C4-2B (cell line): Measurements from ENCODE around the gene LRP1B.

ENCODE experiments used
- H3K27ac ChIP-seq: fragments of 450-650 bp; 2 replicates; pipeline ENCODE4 v1.5.1; 2017
- ZFX ChIP-seq: fragments of 450-650 bp; IDR thresholded peaks from 2 replicates; pipeline ENCODE4 v1.6.1; 2017
- TF ChIP-seq, protein P1 (sequence below): fragments of 450-650 bp; conservative IDR thresholded peaks from 2 replicates; pipeline ENCODE4 v1.5.1; 2017; ENCODE audit warnings: mild to moderate bottlenecking

The LRP1B gene

DNA sequence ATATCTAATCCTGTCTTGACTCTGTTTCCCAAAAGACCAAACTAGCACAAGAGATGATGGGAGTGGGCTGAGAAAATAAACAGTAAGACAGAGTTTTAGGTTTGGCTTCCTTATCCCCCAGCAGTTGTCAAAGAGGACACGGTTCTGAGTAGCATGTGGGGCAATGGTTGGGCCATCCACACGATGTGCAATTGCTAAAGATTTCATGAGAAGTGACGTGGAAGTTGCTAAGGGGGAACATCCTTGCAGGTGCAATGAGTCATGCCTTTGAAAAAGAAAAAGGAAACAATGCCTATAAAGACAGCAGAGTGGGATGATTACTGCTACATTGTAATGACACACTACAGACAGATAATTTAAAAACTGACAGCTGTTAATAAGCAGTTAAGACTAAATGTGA, 1395.8 kb downstream of the LRP1B start:
- H3K27ac ChIP-seq = no peak overlapping the region
- no peak for TF ChIP-seq ZFX
- TF ChIP-seq, protein P1, sequence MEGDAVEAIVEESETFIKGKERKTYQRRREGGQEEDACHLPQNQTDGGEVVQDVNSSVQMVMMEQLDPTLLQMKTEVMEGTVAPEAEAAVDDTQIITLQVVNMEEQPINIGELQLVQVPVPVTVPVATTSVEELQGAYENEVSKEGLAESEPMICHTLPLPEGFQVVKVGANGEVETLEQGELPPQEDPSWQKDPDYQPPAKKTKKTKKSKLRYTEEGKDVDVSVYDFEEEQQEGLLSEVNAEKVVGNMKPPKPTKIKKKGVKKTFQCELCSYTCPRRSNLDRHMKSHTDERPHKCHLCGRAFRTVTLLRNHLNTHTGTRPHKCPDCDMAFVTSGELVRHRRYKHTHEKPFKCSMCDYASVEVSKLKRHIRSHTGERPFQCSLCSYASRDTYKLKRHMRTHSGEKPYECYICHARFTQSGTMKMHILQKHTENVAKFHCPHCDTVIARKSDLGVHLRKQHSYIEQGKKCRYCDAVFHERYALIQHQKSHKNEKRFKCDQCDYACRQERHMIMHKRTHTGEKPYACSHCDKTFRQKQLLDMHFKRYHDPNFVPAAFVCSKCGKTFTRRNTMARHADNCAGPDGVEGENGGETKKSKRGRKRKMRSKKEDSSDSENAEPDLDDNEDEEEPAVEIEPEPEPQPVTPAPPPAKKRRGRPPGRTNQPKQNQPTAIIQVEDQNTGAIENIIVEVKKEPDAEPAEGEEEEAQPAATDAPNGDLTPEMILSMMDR = no peak

DNA sequence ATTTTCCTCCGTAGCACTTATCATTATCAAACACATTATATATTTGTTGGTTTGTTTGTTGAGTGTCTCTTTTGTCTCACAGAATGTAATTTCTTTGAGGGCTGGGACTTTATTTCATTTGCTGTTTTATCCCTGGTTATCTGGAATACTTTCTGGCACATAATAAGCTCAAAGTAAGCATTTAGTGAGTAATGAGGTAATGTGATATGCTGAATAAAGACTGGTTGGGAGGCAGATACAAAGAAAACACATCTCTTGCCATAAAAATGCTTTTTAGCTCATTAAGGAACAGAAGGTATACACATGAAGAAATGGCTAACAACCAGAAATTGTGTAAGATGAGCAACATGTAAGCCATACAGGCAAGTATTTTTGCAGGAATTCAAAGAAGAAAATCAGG, 1411.8 kb downstream of the LRP1B start:
- no peak overlapping the region for H3K27ac ChIP-seq
- TF ChIP-seq, protein P1 = no peak
- TF ChIP-seq ZFX = no peak

DNA sequence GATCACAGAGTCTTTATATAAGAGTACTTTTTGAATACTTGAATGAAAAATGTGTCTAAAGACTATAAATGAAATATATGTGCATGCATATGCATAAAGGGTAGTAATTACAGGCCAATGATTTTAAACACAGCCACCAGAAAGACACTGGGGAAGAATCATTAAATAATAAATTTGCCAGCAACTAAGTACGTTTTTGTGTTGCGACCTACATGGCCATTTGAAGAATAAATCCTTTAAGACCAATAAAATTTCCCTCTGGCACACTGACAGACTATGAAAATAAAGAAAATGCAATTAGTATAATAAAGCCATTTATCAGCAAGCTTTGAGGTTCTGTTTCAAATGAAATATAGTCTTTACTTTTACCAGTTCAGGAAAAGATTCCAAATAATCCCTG, 1413.3 kb downstream of the LRP1B start:
- no peak overlapping the region for H3K27ac ChIP-seq
- TF ChIP-seq, protein P1 = no peak
- no peak for TF ChIP-seq ZFX

DNA sequence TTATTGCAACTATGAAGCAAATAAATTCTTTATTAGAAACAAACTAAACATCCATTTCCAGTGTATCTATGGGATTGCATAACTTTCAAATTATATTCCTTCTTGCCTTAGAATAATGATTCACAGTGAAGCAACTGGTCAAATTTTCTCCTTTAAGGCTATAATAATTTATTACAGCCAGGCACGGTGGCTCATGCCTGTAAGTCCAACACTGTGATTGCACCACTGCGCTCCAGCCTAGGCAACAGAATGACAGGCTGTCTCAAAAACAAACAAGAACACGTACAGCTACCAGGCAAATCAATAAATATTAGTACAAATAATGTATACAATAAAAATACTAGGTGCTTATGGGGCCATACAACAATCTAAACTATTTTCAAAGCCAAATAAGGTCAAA, 1416.2 kb downstream of the LRP1B start:
- TF ChIP-seq ZFX = no peak
- TF ChIP-seq, protein P1 = no peak
- no peak overlapping the region for H3K27ac ChIP-seq

DNA sequence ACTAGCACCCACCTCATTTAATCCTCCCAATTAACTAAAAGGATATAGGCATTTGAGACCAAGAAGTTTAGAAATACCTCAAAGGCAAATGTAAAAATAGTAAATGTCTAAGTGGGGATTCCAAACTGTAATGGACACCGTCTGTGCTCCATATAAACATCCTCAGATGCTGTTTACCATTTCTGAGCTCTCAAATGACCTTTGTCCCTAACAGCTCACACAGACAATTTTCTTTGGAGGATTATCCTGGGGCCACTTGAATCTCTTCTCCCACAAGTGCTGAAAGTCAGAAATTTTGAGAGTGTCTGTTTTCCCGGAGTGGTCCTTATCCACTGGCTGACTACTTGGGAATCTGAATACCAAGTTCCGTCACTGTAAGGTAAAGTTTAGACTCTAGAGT, 1418.9 kb downstream of the LRP1B start:
- TF ChIP-seq, protein P1 = no peak
- no peak for TF ChIP-seq ZFX
- H3K27ac ChIP-seq = no peak overlapping the region

DNA sequence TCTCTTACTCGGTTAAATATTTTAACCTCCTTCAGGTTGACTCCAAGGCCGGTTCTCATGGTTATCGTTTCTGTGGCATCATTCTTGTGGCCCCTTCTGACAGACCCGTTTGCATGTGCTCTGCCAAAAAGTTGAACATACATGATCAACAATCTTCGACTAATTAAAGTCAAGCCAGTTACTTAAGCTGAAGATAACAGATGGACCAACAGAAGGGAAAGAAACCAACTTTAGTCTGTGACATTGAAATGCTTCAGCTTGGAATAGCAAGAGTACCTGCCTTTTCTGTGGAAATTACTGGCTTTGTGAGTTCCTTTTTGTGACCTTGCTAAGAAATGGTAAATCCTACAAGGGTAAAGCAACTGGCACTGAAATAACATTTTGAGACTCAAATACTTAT, 1429.1 kb downstream of the LRP1B start:
- no peak for TF ChIP-seq ZFX
- TF ChIP-seq, protein P1 = no peak
- H3K27ac ChIP-seq = no peak overlapping the region

DNA sequence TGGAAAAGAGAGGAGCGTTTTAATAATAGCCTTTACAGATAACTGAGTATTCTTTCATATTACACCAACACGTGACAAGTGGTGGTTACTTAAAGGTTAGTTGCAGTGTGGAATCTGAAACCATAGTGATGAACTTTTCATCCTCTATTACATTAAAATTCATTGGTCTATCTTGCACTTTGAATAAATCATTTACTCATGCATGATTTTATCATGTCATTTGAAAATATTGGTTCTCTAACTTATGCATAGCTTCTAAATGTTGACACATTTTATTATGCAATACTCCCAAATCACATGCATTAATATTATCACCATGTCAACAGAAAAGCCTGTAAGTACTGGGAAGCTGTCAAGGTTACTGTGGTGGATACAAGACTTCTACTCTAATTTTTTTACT, 1432.2 kb downstream of the LRP1B start:
- TF ChIP-seq, protein P1 = no peak
- TF ChIP-seq ZFX = no peak
- no peak overlapping the region for H3K27ac ChIP-seq
